ENCODE measurements around the gene SIDT2.
"Not testable (repeated sequence)": the region's sequence is repeated elsewhere in the genome, so short reads cannot be mapped to it uniquely, and the experiment has no call there.

DNA sequence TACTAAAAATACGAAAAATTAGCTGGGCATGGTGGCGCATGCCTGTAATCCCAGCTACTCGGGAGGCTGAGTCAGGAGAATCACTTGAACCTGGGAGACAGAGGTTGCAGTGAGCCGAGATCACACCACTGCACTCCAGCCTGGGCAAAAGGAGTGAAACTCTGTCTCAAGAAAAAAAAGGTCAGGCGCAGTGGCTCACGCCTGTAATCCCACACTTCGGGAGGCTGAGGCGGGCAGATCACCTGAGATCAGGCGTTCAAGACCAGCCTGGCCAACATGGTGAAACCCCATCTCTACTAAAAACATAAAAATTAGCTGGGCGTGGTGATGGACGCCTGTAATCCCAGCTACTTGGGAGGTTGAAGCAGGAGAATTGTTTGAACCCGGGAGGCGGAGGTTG, 4.6 kb downstream of the SIDT2 start:
- TF ChIP-seq, protein P1, sequence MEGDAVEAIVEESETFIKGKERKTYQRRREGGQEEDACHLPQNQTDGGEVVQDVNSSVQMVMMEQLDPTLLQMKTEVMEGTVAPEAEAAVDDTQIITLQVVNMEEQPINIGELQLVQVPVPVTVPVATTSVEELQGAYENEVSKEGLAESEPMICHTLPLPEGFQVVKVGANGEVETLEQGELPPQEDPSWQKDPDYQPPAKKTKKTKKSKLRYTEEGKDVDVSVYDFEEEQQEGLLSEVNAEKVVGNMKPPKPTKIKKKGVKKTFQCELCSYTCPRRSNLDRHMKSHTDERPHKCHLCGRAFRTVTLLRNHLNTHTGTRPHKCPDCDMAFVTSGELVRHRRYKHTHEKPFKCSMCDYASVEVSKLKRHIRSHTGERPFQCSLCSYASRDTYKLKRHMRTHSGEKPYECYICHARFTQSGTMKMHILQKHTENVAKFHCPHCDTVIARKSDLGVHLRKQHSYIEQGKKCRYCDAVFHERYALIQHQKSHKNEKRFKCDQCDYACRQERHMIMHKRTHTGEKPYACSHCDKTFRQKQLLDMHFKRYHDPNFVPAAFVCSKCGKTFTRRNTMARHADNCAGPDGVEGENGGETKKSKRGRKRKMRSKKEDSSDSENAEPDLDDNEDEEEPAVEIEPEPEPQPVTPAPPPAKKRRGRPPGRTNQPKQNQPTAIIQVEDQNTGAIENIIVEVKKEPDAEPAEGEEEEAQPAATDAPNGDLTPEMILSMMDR (IDR thresholded peaks at IDR 0.05; ENCODE audit: extremely low read depth in 1 of 2, insufficient read depth in 1 of 2, low read depth in 1 of 2, low read length in 2 of 2): not testable (repeated sequence)
- TF ChIP-seq POLR2AphosphoS5 (IDR thresholded peaks at IDR 0.05; ENCODE audit: insufficient read depth, low read depth, low read length); POLR2A (IDR thresholded peaks at IDR 0.05; ENCODE audit: low read depth, low read length); EZH2 (IDR thresholded peaks at IDR 0.05; ENCODE audit: borderline replicate concordance, low read depth, low read length, severe bottlenecking): not testable (repeated sequence)
- TF ChIP-seq, protein P2, sequence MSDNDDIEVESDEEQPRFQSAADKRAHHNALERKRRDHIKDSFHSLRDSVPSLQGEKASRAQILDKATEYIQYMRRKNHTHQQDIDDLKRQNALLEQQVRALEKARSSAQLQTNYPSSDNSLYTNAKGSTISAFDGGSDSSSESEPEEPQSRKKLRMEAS (IDR thresholded peaks at IDR 0.05; ENCODE audit: insufficient read depth, insufficient read length): not testable (repeated sequence)

Data from endothelial cell of umbilical vein (primary cell).